Posterior cingulate gyrus (tissue), 11 donors: ENCODE results near the gene ATP6V0E2.
"Not testable (repeated sequence)": the region's sequence is repeated elsewhere in the genome, so short reads cannot be mapped to it uniquely, and the experiment has no call there.

Source experiments
- DNase-seq, 10 donors: peaks; one replicate each; pipeline versions ENCODE4 v3.0.0 to v3.0.0-alpha.2; 2020 to 2021; ENCODE audit warnings: mixed read lengths in 3 of 10
- intact Hi-C: fragments of 100-400 bp; cut with DNase I; formaldehyde crosslinking; loops from one replicate; pipeline ENCODE4 v1.15.1; 2023

The ATP6V0E2 gene

GRCh38 chr7:149887311-149887710, 13.5 kb downstream of the ATP6V0E2 start:
- no peak for DNase-seq
- intact Hi-C loops = no loop called here

DNA sequence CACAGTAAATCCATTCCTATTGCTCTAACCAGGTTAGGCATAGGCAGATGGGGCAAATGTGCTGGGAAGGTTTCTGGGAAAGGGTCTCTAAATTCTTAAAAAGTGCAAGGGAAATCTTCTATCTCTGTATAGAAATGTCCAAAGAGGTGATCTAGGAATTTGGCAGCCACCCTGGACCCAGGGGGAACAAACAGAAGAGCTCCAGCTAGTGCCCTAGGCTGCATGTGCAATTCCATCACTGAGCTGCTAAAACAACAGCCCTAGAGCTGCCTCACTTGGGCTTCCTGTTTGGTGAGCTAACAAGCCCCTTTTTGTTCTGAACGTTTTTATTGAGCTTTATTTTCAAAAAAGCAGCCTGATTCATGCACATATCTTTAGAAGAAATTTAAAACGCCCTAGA, 16.9 kb downstream of the ATP6V0E2 start:
- intact Hi-C loops, DNase-seq: not testable (repeated sequence)

DNA sequence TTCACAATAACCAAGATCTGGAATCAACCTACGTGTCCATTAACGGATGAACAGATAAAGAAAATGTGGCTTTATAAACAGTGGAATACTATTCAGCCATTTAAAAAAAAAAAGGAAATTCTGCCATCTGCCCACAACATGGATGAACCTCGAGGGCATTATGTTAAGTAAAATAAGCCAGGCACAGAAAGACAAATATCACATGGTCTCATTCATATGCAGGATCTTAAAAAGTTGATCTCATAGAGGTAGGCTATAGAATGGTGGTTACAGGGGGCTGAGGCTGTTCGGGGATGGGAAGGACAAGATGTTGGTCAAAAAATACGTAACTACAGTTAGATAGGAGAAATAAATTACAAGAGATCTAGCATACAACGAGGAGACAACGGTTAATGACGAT, 21.2 kb downstream of the ATP6V0E2 start:
- DNase-seq = not testable (repeated sequence)

GRCh38 chr7:149907776-149908376, 34.1 kb downstream of the ATP6V0E2 start:
- intact Hi-C loops = not testable (repeated sequence)
- peak in 3 of 10 donors; percentile 19 to 77 (median 32) for DNase-seq

More for the DNA sequence above, 21.2 kb downstream of the ATP6V0E2 start:
- intact Hi-C loops = not testable (repeated sequence)

- intact Hi-C loops = not testable (repeated sequence)
Measured at GRCh38 chr7:149910219-149910618, 36.5 kb downstream of the ATP6V0E2 start.

GRCh38 chr7:149912126-149912525, 38.4 kb downstream of the ATP6V0E2 start:
- DNase-seq, intact Hi-C loops: not testable (repeated sequence)

More at GRCh38 chr7:149910219-149910618, 36.5 kb downstream of the ATP6V0E2 start:
- DNase-seq = not testable (repeated sequence)

DNA sequence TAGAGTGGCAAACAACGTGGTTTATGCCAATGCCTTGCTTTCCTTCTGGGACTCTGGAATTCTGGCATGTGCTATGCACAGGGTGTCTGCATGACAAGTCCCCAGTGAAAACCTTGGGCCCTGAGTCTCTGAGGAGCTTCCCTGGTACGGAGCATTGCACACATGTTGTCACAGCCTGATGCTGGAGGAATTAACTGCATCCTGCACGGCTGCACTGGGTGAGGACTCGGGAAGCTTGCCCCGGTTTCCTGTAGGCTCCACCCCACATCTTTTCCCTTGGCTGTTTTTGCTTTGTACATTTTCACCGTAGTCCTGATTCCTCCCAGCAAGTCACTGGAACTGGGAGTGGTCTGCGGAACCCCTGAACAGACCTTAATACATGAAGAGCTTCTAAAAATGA, 52.6 kb downstream of the ATP6V0E2 start:
- intact Hi-C loops, DNase-seq: not testable (repeated sequence)
